ENCODE measurements around the gene WASHC2A.
"Not testable (repeated sequence)": the region's sequence is repeated elsewhere in the genome, so short reads cannot be mapped to it uniquely, and the experiment has no call there.

GRCh38 chr10:50145575-50145974, 77.8 kb downstream of the WASHC2A start:
- TF ChIP-seq CTCF (conservative IDR thresholded peaks at IDR 0.05; ENCODE audit: low read depth, low read length); EZH2 (IDR thresholded peaks at IDR 0.05; ENCODE audit: borderline replicate concordance, low read depth, low read length, poor library complexity, severe bottlenecking): not testable (repeated sequence)
